Measurements from ENCODE around the gene CERK.

The CERK gene

DNA sequence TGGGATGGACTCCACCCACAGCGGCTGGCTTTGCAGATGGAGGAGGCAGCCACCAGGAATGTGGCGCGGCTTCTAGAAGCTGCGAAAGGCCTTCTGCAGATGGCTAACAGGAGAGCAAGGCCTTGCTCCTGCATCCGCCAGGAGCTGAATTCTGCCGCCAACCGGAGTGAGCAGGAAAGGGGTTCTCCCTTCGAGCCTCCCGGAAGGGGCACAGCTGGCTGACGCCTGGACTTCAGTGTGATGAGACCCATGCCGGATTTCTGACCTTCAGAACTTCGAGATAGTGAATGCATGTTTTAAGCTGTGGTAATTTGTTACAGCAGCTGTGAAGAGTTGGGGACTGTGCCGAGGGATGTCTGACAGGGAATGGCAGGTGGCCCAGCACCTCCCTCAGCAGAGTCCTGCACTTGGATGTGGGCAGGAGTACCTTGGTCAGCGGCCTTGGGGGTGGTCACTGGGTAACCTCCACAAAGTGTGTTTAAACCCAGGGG lies 32.1 kb upstream of the CERK start:
- TF ChIP-seq, protein P1, sequence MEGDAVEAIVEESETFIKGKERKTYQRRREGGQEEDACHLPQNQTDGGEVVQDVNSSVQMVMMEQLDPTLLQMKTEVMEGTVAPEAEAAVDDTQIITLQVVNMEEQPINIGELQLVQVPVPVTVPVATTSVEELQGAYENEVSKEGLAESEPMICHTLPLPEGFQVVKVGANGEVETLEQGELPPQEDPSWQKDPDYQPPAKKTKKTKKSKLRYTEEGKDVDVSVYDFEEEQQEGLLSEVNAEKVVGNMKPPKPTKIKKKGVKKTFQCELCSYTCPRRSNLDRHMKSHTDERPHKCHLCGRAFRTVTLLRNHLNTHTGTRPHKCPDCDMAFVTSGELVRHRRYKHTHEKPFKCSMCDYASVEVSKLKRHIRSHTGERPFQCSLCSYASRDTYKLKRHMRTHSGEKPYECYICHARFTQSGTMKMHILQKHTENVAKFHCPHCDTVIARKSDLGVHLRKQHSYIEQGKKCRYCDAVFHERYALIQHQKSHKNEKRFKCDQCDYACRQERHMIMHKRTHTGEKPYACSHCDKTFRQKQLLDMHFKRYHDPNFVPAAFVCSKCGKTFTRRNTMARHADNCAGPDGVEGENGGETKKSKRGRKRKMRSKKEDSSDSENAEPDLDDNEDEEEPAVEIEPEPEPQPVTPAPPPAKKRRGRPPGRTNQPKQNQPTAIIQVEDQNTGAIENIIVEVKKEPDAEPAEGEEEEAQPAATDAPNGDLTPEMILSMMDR (IDR thresholded peaks at IDR 0.05), result no peak

DNA sequence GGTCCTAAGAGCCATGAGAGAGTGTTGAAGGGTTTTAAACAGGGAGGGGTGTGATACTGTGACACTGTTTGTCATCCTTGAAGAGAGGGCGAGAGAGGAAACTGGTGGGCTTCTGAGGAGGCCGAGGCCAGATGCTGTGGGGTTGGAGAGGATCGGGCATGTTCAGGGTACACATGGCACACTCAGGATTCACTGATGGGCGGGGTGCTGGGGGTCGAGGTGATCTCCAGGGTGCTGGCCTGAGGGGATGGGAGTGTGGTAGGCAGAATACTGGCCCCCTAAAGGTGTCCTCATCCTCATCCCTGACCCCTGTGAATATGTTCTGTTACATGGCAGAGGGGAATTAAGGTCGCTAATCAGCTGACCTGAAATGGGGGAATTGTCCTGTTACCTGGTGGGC lies 31.7 kb upstream of the CERK start:
- TF ChIP-seq, protein P1 (IDR thresholded peaks at IDR 0.05), result no peak

- TF ChIP-seq, protein P1 (IDR thresholded peaks at IDR 0.05), result no peak
These were observed 31.2 kb upstream of the CERK start for GRCh38 chr22:46769191-46769675.

GRCh38 chr22:46767249-46767985 lies 29.4 kb upstream of the CERK start:
- TF ChIP-seq, protein P1 (IDR thresholded peaks at IDR 0.05), result no peak

DNA sequence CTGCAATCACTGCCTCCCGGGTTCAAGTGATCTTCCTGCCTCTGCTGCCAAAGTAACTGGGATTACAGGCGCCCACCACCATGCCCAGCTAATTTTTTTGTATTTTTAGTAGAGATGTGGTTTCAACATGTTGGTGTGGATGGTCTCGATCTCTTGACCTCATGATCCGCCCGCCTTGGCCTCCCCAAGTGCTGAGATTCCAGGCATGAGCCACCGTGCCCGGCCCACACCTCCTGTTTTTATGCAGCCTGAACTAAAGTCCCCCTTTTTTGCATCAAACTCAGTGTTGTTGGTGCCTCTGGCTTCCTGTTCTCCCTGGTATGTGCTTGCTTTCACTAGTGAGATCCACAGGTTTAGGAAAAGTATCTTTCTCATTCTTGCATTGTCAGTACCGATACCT lies 28.6 kb upstream of the CERK start:
- TF ChIP-seq, protein P1 (IDR thresholded peaks at IDR 0.05), result no peak

- TF ChIP-seq, protein P1 (IDR thresholded peaks at IDR 0.05), result no peak
These were observed 26.9 kb upstream of the CERK start for GRCh38 chr22:46764779-46765485.

DNA sequence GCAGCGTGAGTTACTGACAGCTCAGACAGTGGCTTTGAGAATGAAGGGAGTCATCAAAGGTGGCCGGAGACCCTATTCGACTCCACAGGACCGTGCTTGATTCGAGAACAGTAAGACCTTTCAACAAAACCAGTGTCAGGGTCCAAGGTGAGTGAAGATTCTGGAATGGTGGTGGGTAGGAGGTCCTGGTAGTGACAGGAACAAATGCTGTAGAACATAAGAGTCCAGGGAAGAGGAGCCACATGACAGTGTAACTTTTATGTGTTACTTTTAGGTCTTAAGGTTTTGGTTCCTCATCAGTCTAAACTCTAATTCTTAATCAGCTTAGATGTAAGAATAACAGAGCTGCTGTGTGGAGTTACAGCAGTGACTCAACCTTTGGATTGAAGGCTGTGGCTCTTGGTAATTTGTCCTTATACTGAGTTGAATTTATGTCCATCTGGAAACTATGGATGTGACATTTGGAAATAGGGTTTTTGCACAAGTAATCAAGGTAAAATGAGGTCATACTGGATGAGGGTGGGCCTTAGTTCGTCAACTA lies 26.2 kb upstream of the CERK start:
- TF ChIP-seq, protein P1 (IDR thresholded peaks at IDR 0.05), result no peak
